SK-N-SH (cell line): ENCODE results near the gene PTCHD4. TPM values are rescaled to one million over a fixed set of nuclear protein-coding genes. Genes with fewer than 3 reads are reported as not detected.

Source experiments
- CTCF ChIA-PET: fragments of 300-600, 350-600 bp; formaldehyde crosslinking; extraction: SDS; loops from one replicate; lab custom pipeline; 2021; lab: Yijun Ruan, JAX
- POLR2A ChIA-PET: fragments of 350-600 bp; sonication (Branson Sonifier 250); formaldehyde crosslinking; extraction: SDS; loops from one replicate; lab custom pipeline; 2020; ENCODE audit warnings: antibody characterized with exemption, inconsistent platforms; lab: Yijun Ruan, JAX
- DNase-seq: peaks from one replicate; pipeline ENCODE4 v3.0.0; 2012
- H2AFZ ChIP-seq: fragments of 200-600 bp; sonication (generic); 2 replicates; pipeline ENCODE4 v1.8.1; 2016; ENCODE audit warnings: antibody characterized with exemption, mild to moderate bottlenecking, low read depth
- H3F3A ChIP-seq: fragments of 200-600 bp; sonication (generic); replicated peaks from 2 replicates; pipeline ENCODE3; 2016; ENCODE audit warnings: antibody characterized with exemption, mild to moderate bottlenecking; ENCODE audit not compliant: insufficient read depth
- H3K27ac ChIP-seq, 2 experiments: fragments of 200-500 bp in 1 of 2; fragments of 200-600 bp in 1 of 2; sonication (Bioruptor generic) in 1 of 2; sonication (generic), shearing (Covaris generic) in 1 of 2; 2 replicates each; pipeline versions ENCODE4 v1.5.1 to v1.6.1; 2014 to 2016; ENCODE audit warnings: low read depth in 2 of 2, inconsistent platforms in 1 of 2, low read length in 1 of 2, mild to moderate bottlenecking in 1 of 2, mixed read lengths in 1 of 2
- H3K27me3 ChIP-seq: fragments of 200-600 bp; sonication (generic), shearing (Covaris generic); 2 replicates; pipeline ENCODE4 v1.6.1; 2016; ENCODE audit warnings: mixed run types; ENCODE audit not compliant: insufficient read depth
- H3K36me3 ChIP-seq, 2 experiments: fragments of 200-500 bp in 1 of 2; fragments of 200-600 bp in 1 of 2; sonication (Bioruptor generic) in 1 of 2; sonication (generic) in 1 of 2; replicated peaks in 1 of 2; 2 replicates each; pipeline versions ENCODE3 to v1.5.1; 2014 to 2016; ENCODE audit warnings: low read length in 1 of 2, mild to moderate bottlenecking in 1 of 2; ENCODE audit not compliant: insufficient read depth in 2 of 2, control insufficient read depth in 1 of 2
- H3K4me1 ChIP-seq, 2 experiments: fragments of 200-500 bp in 1 of 2; fragments of 200-600 bp in 1 of 2; sonication (Bioruptor generic) in 1 of 2; sonication (generic), shearing (Covaris generic) in 1 of 2; 2 replicates each; pipeline versions ENCODE4 v1.5.1 to v1.6.1; 2014 to 2016; ENCODE audit warnings: low read depth in 1 of 2, low read length in 1 of 2, mixed run types in 1 of 2; ENCODE audit not compliant: insufficient read depth in 2 of 2, control insufficient read depth in 1 of 2
- H3K4me2 ChIP-seq: fragments of 200-600 bp; sonication (generic), shearing (Covaris generic); 2 replicates; pipeline ENCODE4 v1.6.1; 2017; ENCODE audit warnings: mixed run types
- H3K4me3 ChIP-seq, 2 experiments: fragments of 200-500 bp in 1 of 2; fragments of 200-600 bp in 1 of 2; sonication (Bioruptor generic) in 1 of 2; sonication (generic), shearing (Covaris generic) in 1 of 2; 2 replicates each; pipeline versions ENCODE4 v1.5.1 to v1.8.1; 2014 to 2016; ENCODE audit warnings: low read depth in 2 of 2, inconsistent platforms in 1 of 2, low read length in 1 of 2, mild to moderate bottlenecking in 1 of 2, mixed read lengths in 1 of 2, moderate library complexity in 1 of 2
- H3K79me2 ChIP-seq: fragments of 200-600 bp; sonication (generic); 2 replicates; pipeline ENCODE4 v1.8.1; 2017; ENCODE audit warnings: mild to moderate bottlenecking; ENCODE audit not compliant: insufficient read depth
- H3K9ac ChIP-seq: fragments of 200-600 bp; sonication (generic); 2 replicates; pipeline ENCODE4 v1.6.1; 2017; ENCODE audit warnings: mixed run types
- H3K9me2 ChIP-seq: fragments of 200-600 bp; sonication (generic); 2 replicates; pipeline ENCODE4 v1.6.1; 2017; ENCODE audit warnings: mixed run types
- H3K9me3 ChIP-seq: fragments of 200-600 bp; sonication (generic); 2 replicates; pipeline ENCODE4 v1.6.1; 2017; ENCODE audit warnings: mixed run types, mild to moderate bottlenecking, moderate library complexity
- H4K20me1 ChIP-seq: fragments of 200-600 bp; sonication (generic); 2 replicates; pipeline ENCODE4 v1.6.1; 2017; ENCODE audit warnings: mild to moderate bottlenecking, mixed run types; ENCODE audit not compliant: insufficient read depth
- FOXM1 ChIP-seq: IDR thresholded peaks from 2 replicates; pipeline ENCODE4 v1.4.0; 2012; ENCODE audit warnings: low read depth, mild to moderate bottlenecking
- GATA2 ChIP-seq: sonication (generic); formaldehyde crosslinking; IDR thresholded peaks from 2 replicates; pipeline ENCODE4 v1.5.0; 2020; ENCODE audit warnings: mild to moderate bottlenecking, missing genetic modification reagents
- JUND ChIP-seq: IDR thresholded peaks from 2 replicates; pipeline ENCODE4 v1.4.0; 2012
- NRF1 ChIP-seq: IDR thresholded peaks from 2 replicates; pipeline ENCODE4 v1.6.1; 2012; ENCODE audit warnings: low read depth, mild to moderate bottlenecking, low read length
- POLR2AphosphoS5 ChIP-seq: IDR thresholded peaks from 2 replicates; pipeline ENCODE4 v1.6.1; 2012; ENCODE audit warnings: low read depth, low read length
- TAF1 ChIP-seq: IDR thresholded peaks from 2 replicates; pipeline ENCODE4 v1.6.1; 2012; ENCODE audit warnings: low read depth, mild to moderate bottlenecking, low read length, moderate library complexity, borderline replicate concordance
- WGBS: methylation state at CpG from one replicate; pipeline ENCODE4 v1.1.6; 2017; ENCODE audit warnings: low lambda C conversion rate; 5-methylcytosine and 5-hydroxymethylcytosine counted together
- polyA plus RNA-seq, 3 experiments: library from polyadenylated mRNA; depleted of rRNA; stranded (reverse); fragments of >200 nt; gene quantifications; 2 replicates each; pipeline ENCODE4 v1.2.3, GENCODE V29; 2012
- TF ChIP-seq, protein P1 (sequence below): IDR thresholded peaks from 2 replicates; pipeline ENCODE4 v1.4.0; 2012; ENCODE audit warnings: low read depth, borderline replicate concordance
- TF ChIP-seq, protein P2 (sequence below): IDR thresholded peaks from 2 replicates; pipeline ENCODE4 v1.6.1; 2012; ENCODE audit warnings: mild to moderate bottlenecking, low read depth, low read length, moderate library complexity
- TF ChIP-seq, protein P3 (sequence below): IDR thresholded peaks from 2 replicates; pipeline ENCODE4 v1.4.0; 2012; ENCODE audit warnings: low read depth
- TF ChIP-seq, protein P4 (sequence below): IDR thresholded peaks from 2 replicates; pipeline ENCODE4 v1.4.0; 2012; ENCODE audit warnings: low read depth, borderline replicate concordance

Gene PTCHD4
- polyA plus RNA-seq, 1 of the 3 experiments (the other 2 are of a cell fraction) = 4.0 TPM

DNA sequence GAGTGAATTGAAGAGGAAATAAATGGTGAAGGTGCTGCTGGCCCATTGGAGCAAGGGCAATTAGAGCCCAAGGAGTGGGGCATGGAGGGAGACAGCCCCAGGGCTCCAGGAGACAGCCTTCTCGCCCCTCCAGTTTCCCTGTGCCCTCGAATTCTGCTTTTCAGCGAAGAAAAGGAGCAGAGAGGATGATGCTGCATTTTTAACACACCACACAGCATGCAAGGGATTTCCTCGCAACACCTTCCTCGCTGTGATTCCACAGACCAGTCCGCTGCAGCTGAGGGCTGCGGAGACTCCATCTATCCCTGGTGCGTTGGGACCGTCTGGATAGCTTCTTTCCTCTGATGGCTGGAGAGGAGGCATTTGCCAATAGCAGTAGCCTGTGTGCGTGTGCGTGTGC is 41.7 kb downstream of the PTCHD4 start:
- Histone ChIP-seq H3K27me3 (no peaks in the 10 kb centered on the region), H3K27ac (no peak overlapping the region), H3K4me3 (peak overlapping the region; percentile 1 to 36; a peak in 2 of 4 replicates), H3K4me1 (peaks cover 0 to 2% of the 10 kb centered on the region in 2 experiments; a peak in 1 of 4 replicates), H3K9me2 (no peaks in the 10 kb centered on the region), H3K9ac (no peak overlapping the region), H3K4me2 (peak overlapping the region; percentile 72), H3K9me3 (no peaks in the 10 kb centered on the region), H2AFZ (no peak overlapping the region), H3K79me2 (no peaks in the 10 kb centered on the region)
- POLR2A ChIA-PET = no interaction called here
- WGBS = 31% methylated on average over 6 of the region's 11 CpGs
- TF ChIP-seq, protein P1, sequence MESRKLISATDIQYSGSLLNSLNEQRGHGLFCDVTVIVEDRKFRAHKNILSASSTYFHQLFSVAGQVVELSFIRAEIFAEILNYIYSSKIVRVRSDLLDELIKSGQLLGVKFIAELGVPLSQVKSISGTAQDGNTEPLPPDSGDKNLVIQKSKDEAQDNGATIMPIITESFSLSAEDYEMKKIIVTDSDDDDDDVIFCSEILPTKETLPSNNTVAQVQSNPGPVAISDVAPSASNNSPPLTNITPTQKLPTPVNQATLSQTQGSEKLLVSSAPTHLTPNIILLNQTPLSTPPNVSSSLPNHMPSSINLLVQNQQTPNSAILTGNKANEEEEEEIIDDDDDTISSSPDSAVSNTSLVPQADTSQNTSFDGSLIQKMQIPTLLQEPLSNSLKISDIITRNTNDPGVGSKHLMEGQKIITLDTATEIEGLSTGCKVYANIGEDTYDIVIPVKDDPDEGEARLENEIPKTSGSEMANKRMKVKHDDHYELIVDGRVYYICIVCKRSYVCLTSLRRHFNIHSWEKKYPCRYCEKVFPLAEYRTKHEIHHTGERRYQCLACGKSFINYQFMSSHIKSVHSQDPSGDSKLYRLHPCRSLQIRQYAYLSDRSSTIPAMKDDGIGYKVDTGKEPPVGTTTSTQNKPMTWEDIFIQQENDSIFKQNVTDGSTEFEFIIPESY = no peak
- TF ChIP-seq, protein P2, sequence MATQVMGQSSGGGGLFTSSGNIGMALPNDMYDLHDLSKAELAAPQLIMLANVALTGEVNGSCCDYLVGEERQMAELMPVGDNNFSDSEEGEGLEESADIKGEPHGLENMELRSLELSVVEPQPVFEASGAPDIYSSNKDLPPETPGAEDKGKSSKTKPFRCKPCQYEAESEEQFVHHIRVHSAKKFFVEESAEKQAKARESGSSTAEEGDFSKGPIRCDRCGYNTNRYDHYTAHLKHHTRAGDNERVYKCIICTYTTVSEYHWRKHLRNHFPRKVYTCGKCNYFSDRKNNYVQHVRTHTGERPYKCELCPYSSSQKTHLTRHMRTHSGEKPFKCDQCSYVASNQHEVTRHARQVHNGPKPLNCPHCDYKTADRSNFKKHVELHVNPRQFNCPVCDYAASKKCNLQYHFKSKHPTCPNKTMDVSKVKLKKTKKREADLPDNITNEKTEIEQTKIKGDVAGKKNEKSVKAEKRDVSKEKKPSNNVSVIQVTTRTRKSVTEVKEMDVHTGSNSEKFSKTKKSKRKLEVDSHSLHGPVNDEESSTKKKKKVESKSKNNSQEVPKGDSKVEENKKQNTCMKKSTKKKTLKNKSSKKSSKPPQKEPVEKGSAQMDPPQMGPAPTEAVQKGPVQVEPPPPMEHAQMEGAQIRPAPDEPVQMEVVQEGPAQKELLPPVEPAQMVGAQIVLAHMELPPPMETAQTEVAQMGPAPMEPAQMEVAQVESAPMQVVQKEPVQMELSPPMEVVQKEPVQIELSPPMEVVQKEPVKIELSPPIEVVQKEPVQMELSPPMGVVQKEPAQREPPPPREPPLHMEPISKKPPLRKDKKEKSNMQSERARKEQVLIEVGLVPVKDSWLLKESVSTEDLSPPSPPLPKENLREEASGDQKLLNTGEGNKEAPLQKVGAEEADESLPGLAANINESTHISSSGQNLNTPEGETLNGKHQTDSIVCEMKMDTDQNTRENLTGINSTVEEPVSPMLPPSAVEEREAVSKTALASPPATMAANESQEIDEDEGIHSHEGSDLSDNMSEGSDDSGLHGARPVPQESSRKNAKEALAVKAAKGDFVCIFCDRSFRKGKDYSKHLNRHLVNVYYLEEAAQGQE = no peak
- TF ChIP-seq GATA2 (CRISPR knock-in tag) = no peak
- no peak for TF ChIP-seq FOXM1
- TF ChIP-seq JUND = no peak
- TF ChIP-seq POLR2AphosphoS5 = no peak
- TF ChIP-seq, protein P3, sequence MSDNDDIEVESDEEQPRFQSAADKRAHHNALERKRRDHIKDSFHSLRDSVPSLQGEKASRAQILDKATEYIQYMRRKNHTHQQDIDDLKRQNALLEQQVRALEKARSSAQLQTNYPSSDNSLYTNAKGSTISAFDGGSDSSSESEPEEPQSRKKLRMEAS = no peak
- no peak for TF ChIP-seq NRF1
- TF ChIP-seq, protein P4, sequence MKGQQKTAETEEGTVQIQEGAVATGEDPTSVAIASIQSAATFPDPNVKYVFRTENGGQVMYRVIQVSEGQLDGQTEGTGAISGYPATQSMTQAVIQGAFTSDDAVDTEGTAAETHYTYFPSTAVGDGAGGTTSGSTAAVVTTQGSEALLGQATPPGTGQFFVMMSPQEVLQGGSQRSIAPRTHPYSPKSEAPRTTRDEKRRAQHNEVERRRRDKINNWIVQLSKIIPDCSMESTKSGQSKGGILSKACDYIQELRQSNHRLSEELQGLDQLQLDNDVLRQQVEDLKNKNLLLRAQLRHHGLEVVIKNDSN = no peak
- no peak for TF ChIP-seq TAF1
- TF ChIP-seq, all 33 proteins: peak for 0
- H4K20me1 ChIP-seq = no peaks in the 10 kb centered on the region; the same call in 1 of the 2 replicates
- DNase-seq = peak; percentile 7
- CTCF ChIA-PET = no interaction called here
- H3F3A ChIP-seq = no peaks in the 10 kb centered on the region
- H3K36me3 ChIP-seq = no peaks in the 10 kb centered on the region
